Fibroblast of lung (primary cell): ENCODE results near the gene ARFGAP1.

Experiments used
- CTCF ChIP-seq, 2 donors: IDR thresholded peaks in 1 of 2; conservative IDR thresholded peaks in 1 of 2; 1 replicate in 1 of 2; 2 replicates in 1 of 2; pipeline ENCODE4 v1.5.1; 2011 to 2012; ENCODE audit warnings: low read length in 2 of 2, control low read depth in 1 of 2, inconsistent platforms in 1 of 2, low read depth in 1 of 2, mild to moderate bottlenecking in 1 of 2
- EZH2 ChIP-seq: IDR thresholded peaks from 2 replicates; pipeline ENCODE4 v1.5.1; 2012; ENCODE audit warnings: low read length, control low read depth, mild to moderate bottlenecking; ENCODE audit errors: missing control alignments

DNA sequence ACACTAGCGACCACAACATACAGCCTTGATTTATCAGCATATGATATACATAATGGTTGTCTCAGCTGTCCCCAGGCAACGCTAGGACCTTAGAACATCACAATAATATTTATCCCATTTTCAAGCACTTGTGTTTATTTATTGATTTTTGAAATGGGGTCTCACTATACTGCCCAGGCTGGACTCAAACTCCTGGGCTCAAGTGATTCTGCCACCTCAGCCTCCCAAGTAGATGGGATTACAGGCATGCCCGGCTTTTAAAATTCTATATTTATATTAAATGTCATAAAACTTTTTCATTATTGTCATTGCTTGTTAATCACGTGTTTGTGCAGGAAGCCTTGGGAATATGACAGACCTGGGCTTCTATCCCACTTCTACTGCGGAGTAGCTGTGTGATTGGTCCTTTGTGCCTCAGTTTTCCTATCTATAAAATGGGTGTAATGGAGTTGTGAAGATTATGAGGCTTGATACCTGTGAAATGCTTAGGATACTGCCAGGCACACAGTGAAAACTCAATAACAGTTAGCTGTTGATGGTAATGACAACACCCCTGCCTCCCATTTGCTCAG, 30.6 kb downstream of the ARFGAP1 start:
- no peak for TF ChIP-seq CTCF (conservative IDR thresholded peaks at IDR 0.05 in 1 of 2, IDR thresholded peaks at IDR 0.05 in 1 of 2; ENCODE audit: low read depth in 1 of 2, low read length in 2 of 2)
- TF ChIP-seq EZH2 = no peak
